Gastrocnemius medialis (tissue), 4 donors: ENCODE results near the gene DYSF. TPM values are rescaled to one million over a fixed set of nuclear protein-coding genes. Genes with fewer than 3 reads are reported as not detected.
"Not testable (repeated sequence)": the region's sequence is repeated elsewhere in the genome, so short reads cannot be mapped to it uniquely, and the experiment has no call there.

ENCODE experiments used
- ATAC-seq, 2 donors: fragments of 150-250 bp; one replicate each; pipeline ENCODE4 v1.9.1; 2016
- DNase-seq, 2 donors: peaks; one replicate each; pipeline ENCODE4 v3.0.0-alpha.2; 2019
- H3K27ac ChIP-seq, 4 donors: fragments of 200-600 bp; sonication (generic); 1 replicate in 1 of 4; 2 replicates in 3 of 4; pipeline ENCODE4 v1.5.1; 2016 to 2018; ENCODE audit warnings: mild to moderate bottlenecking in 2 of 4, moderate library complexity in 1 of 4
- H3K27me3 ChIP-seq, 3 donors: fragments of 200-600 bp; sonication (generic) in 2 of 3; 1 replicate in 1 of 3; 2 replicates in 2 of 3; pipeline versions ENCODE4 v1.5.1 to v1.6.0; 2016 to 2019; ENCODE audit warnings: mild to moderate bottlenecking in 1 of 3, moderate library complexity in 1 of 3
- H3K36me3 ChIP-seq, 2 donors: fragments of 200-600 bp; sonication (generic) in 1 of 2; one replicate each; pipeline ENCODE4 v1.5.1; 2017 to 2018
- H3K4me1 ChIP-seq, 2 donors: fragments of 200-600 bp; sonication (generic) in 1 of 2; one replicate each; pipeline ENCODE4 v1.5.1; 2016 to 2017; ENCODE audit warnings: mild to moderate bottlenecking in 2 of 2
- H3K4me3 ChIP-seq, 4 donors: fragments of 200-600 bp; sonication (generic) in 3 of 4; 1 replicate in 1 of 4; 2 replicates in 3 of 4; pipeline ENCODE4 v1.5.1; 2016 to 2019; ENCODE audit warnings: mild to moderate bottlenecking in 2 of 4
- H3K9me3 ChIP-seq, 3 donors: fragments of 200-600 bp; sonication (generic) in 2 of 3; 1 replicate in 1 of 3; 2 replicates in 2 of 3; pipeline ENCODE4 v1.5.1; 2016 to 2019
- POLR2A ChIP-seq, 2 donors: fragments of 450-650 bp; IDR thresholded peaks; one replicate each; pipeline ENCODE4 v1.6.1; 2017; ENCODE audit warnings: antibody characterized with exemption in 2 of 2, mild to moderate bottlenecking in 2 of 2, moderate library complexity in 2 of 2
- in situ Hi-C, 4 donors: fragments of 200-750 bp; cut with MboI; loops; one replicate each; pipeline versions ENCODE4 v1.15.0 to v1.8.0; 2017; ENCODE audit warnings: low sequenced_read_pairs in 4 of 4
- intact Hi-C: fragments of 100-400 bp; cut with DNase I; formaldehyde crosslinking; loops from one replicate; pipeline ENCODE4 v1.15.1; 2023; ENCODE audit warnings: low total_unique reads
- total RNA-seq, 4 donors: library from RNA; depleted of rRNA; stranded (reverse); fragments of >200 nt; gene quantifications; one replicate each; pipeline versions ENCODE4 v1.1.0 to v1.2.3, GENCODE V29; 2016
- TF ChIP-seq, protein P1 (sequence below), 5 experiments: fragments of 450-650 bp in 3 of 5; fragments of 200-600 bp in 2 of 5; sonication (generic) in 2 of 5; IDR thresholded peaks in 4 of 5; conservative IDR thresholded peaks in 1 of 5; 1 replicate in 4 of 5; 2 replicates in 1 of 5; pipeline ENCODE4 v1.5.1; 2016 to 2019; ENCODE audit warnings: antibody characterized with exemption in 5 of 5, mild to moderate bottlenecking in 3 of 5, moderate library complexity in 3 of 5

The DYSF gene
- total RNA-seq, 4 donors from 2014 or later, result 40.7 to 267 (median 153) TPM

DNA sequence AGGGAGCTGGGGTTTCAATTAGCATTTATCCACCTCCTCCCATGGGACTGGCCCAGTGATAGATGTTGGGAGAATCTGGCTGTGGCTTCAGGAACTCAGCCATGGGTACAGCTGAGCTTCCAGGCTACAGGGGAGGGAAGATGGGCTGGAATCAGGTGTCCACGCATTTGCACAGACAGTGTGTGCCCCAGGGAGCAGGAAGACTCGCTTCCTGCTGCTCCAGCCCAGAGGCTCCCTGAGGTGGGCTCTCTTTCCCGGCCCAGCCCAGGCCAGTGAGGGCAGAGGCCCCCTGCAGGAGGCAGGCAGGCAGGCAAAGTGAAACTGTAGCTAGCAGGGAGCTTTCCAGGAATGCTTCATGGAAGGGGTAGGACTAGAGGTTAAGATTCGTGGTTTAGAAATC is 28.7 kb downstream of the DYSF start:
- in situ Hi-C loops, result no loop called here
- intact Hi-C loops, result no loop called here
- no peak overlapping the region for H3K4me3 ChIP-seq
- H3K4me1 ChIP-seq, result peaks cover 17 to 26% of the 10 kb centered on the region in 2 donors
- H3K27ac ChIP-seq, result no peak overlapping the region
- no peaks in the 10 kb centered on the region for H3K9me3 ChIP-seq
- TF ChIP-seq, protein P1, sequence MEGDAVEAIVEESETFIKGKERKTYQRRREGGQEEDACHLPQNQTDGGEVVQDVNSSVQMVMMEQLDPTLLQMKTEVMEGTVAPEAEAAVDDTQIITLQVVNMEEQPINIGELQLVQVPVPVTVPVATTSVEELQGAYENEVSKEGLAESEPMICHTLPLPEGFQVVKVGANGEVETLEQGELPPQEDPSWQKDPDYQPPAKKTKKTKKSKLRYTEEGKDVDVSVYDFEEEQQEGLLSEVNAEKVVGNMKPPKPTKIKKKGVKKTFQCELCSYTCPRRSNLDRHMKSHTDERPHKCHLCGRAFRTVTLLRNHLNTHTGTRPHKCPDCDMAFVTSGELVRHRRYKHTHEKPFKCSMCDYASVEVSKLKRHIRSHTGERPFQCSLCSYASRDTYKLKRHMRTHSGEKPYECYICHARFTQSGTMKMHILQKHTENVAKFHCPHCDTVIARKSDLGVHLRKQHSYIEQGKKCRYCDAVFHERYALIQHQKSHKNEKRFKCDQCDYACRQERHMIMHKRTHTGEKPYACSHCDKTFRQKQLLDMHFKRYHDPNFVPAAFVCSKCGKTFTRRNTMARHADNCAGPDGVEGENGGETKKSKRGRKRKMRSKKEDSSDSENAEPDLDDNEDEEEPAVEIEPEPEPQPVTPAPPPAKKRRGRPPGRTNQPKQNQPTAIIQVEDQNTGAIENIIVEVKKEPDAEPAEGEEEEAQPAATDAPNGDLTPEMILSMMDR (IDR thresholded peaks at IDR 0.05 in 4 of 5, conservative IDR thresholded peaks at IDR 0.05 in 1 of 5), result no peak
- TF ChIP-seq POLR2A (IDR thresholded peaks at IDR 0.05), result no peak
- DNase-seq, result peak in 1 of 2 donors; percentile 11
- peaks cover 0 to 45% of the 10 kb centered on the region in 2 donors for H3K36me3 ChIP-seq
- no peaks in the 10 kb centered on the region for H3K27me3 ChIP-seq
- no peak for ATAC-seq

DNA sequence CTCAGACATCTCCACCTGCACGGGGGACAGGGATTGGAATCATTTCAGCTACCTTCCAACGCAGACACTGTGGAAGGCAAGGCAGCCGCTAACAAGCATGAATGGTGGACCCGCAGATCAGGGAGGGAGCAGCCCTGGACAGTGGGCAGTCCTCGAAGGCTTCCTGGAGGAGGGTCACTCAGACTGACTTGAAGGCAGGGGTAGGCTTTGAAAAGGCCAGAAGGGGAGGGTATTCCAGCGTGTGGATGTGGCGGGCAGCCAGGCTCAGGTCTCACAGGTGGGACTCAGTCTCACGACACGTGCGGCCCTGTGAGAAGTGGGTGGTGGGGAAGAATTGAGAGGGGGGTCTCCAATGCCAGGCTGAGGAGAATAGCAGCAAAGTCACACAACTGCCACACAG is 29.9 kb downstream of the DYSF start:
- TF ChIP-seq POLR2A (IDR thresholded peaks at IDR 0.05), result no peak
- TF ChIP-seq, protein P1 (IDR thresholded peaks at IDR 0.05 in 4 of 5, conservative IDR thresholded peaks at IDR 0.05 in 1 of 5), result no peak
- H3K36me3 ChIP-seq, result peaks cover 0 to 45% of the 10 kb centered on the region in 2 donors
- intact Hi-C loops, result no loop called here
- H3K9me3 ChIP-seq, result no peaks in the 10 kb centered on the region
- H3K4me3 ChIP-seq, result no peak overlapping the region
- peaks cover 10 to 14% of the 10 kb centered on the region in 2 donors for H3K4me1 ChIP-seq
- no peaks in the 10 kb centered on the region for H3K27me3 ChIP-seq
- in situ Hi-C loops, result no loop called here
- DNase-seq (peak in 1 of 2 donors; percentile 5), ATAC-seq (no peak)
- H3K27ac ChIP-seq, result no peak overlapping the region

DNA sequence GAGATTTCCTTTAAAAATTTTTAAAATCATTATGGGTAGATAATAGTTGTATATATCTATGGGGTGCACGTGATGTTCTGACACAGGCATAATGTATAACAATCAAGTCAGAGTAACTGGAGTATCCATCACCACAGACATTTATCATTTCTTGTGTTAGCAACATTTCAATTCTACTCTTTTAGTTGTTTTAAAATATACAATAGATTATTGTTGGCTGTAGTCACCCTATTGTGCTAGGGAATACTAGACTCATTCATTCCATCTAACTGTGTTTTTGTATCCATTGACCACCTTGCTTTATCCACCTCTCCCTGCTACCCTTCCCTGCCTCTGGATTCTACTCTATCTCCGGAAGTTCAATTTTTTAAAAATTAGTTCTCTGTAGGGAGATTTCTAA is 31.0 kb downstream of the DYSF start:
- peaks cover 0 to 45% of the 10 kb centered on the region in 2 donors for H3K36me3 ChIP-seq
- H3K27ac ChIP-seq, result peak overlapping the region in 1 of 4 donors; percentile 7
- no peak overlapping the region for H3K4me3 ChIP-seq
- H3K4me1 ChIP-seq, result peaks cover 15% of the 10 kb centered on the region in 2 donors
- DNase-seq (no peak), ATAC-seq (no peak)
- in situ Hi-C loops (no loop called here), intact Hi-C loops (no loop called here)
- no peaks in the 10 kb centered on the region for H3K9me3 ChIP-seq
- H3K27me3 ChIP-seq, result no peaks in the 10 kb centered on the region
- TF ChIP-seq, protein P1 (IDR thresholded peaks at IDR 0.05 in 4 of 5, conservative IDR thresholded peaks at IDR 0.05 in 1 of 5), result no peak
- no peak for TF ChIP-seq POLR2A (IDR thresholded peaks at IDR 0.05)

DNA sequence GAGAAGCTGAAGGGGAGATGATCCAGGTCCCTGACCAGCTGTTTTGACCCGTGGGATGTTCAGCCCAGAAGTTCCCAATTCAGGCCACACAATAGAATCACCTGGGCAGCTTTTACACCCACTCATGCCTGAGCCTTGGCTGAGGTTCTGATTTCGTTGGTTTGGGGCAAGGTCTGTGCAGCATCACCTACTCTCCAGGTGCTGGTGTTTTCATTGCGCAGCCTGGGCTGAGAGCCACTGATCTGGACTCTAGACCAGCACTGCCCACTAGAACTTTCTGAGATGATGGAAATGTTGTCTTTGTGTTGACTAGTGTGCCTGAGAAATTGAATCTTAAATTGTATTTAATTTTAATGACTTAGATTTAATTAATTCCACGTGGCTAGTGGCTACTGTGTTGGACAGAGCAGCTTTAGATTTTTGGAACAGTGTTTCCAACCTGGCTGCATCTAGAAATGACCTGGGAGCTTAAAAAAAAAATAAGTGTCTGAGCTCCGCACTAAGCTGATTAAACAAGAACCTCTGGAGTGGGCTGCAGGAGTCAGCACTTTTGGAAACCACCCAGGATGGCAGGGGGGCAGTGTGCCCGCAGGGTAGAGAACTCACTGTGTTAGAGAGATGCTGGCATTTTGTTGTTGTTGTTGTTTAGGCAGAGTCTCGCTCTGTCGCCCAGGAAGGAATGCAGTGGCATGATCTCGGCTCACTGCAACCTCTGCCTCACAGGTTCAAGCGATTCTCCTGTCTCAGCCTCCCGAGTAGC is 33.7 kb downstream of the DYSF start:
- peak in 1 of 2 donors; percentile 5 for DNase-seq
- in situ Hi-C loops (no loop called here), intact Hi-C loops (no loop called here)
- peaks cover 14 to 18% of the 10 kb centered on the region in 2 donors for H3K4me1 ChIP-seq
- H3K4me3 ChIP-seq, result no peak overlapping the region
- H3K9me3 ChIP-seq, result no peaks in the 10 kb centered on the region
- ATAC-seq, result no peak
- no peak for TF ChIP-seq POLR2A (IDR thresholded peaks at IDR 0.05)
- TF ChIP-seq, protein P1 (IDR thresholded peaks at IDR 0.05 in 4 of 5, conservative IDR thresholded peaks at IDR 0.05 in 1 of 5), result no peak
- peak overlapping the region in 2 of 4 donors; percentile 8 to 39 for H3K27ac ChIP-seq
- H3K36me3 ChIP-seq, result peaks cover 0 to 25% of the 10 kb centered on the region in 2 donors
- no peaks in the 10 kb centered on the region for H3K27me3 ChIP-seq

DNA sequence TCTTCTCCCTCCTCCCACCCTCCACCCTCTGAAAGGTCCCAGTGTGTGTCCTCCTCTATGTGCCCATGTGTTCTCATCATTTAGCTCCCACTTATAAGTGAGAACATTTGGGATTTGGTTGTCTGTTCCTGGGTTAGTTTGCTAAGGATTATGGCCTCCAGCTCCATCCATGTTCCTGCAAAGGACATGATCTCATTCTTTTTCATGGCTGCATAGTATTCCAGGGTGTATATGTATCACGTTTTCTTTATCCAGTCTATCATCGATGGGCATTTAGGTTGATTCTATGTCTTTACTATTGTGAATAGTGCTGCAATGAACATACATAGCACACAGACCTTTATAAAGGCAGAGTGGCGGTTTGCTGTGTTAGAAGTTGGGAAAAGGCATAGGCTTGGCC is 38.2 kb downstream of the DYSF start:
- DNase-seq, ATAC-seq, H3K9me3 ChIP-seq, H3K4me3 ChIP-seq, H3K36me3 ChIP-seq, in situ Hi-C loops, intact Hi-C loops, H3K27me3 ChIP-seq: not testable (repeated sequence)
- peak overlapping the region; percentile 56 to 70 (median 60) for H3K27ac ChIP-seq
- H3K4me1 ChIP-seq, result peaks cover 29 to 33% of the 10 kb centered on the region in 2 donors
